Muscle of back (tissue), 11 donors: ENCODE data around the gene STXBP5L. TPM values are rescaled to one million over a fixed set of nuclear protein-coding genes. Genes with fewer than 3 reads are reported as not detected.
"Not testable (repeated sequence)": the region's sequence is repeated elsewhere in the genome, so short reads cannot be mapped to it uniquely, and the experiment has no call there.

Experiments
- DNase-seq, 3 donors: peaks; one replicate each; pipeline versions ENCODE4 v3.0.0 to v3.0.0-alpha.2; 2013
- polyA plus RNA-seq, 10 donors: library from polyadenylated mRNA; unstranded; fragments of 120-200 nt; gene quantifications; one replicate each; pipeline ENCODE4 v1.2.1, GENCODE V29; 2013; ENCODE audit not compliant: insufficient read length in 10 of 10

Gene STXBP5L
- polyA plus RNA-seq, 10 donors: 0.03 to 0.20 (median 0.06) TPM; not detected in 3

- DNase-seq: no peak
Observed at GRCh38 chr3:121430664-121431215, 522.7 kb downstream of the STXBP5L start.

GRCh38 chr3:121431726-121432517, 523.9 kb downstream of the STXBP5L start:
- DNase-seq: peak; percentile 26 to 56 (median 38)

- DNase-seq: no peak
Observed at GRCh38 chr3:121436074-121436473, 528.1 kb downstream of the STXBP5L start.

DNA sequence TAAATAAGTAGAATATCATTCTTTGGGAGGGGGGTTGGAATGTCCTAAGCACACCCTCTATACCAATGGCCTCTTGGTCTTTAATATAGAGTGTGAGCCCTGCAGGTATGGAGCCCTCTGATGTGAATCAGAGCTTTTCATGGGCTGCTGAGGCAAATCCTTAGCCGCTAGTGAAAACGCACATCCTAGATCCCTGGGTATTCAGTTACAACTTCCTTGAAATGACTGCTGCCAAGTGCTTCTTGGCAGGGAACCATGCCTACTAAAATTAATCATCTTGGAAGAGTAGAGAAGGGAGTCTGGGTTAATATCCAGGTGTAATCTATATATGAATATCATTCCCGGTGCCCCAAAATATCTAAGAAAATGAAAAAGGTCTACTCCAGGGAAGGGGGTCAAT, 528.6 kb downstream of the STXBP5L start:
- DNase-seq: peak in 2 of 3 donors; percentile 2 to 30

DNA sequence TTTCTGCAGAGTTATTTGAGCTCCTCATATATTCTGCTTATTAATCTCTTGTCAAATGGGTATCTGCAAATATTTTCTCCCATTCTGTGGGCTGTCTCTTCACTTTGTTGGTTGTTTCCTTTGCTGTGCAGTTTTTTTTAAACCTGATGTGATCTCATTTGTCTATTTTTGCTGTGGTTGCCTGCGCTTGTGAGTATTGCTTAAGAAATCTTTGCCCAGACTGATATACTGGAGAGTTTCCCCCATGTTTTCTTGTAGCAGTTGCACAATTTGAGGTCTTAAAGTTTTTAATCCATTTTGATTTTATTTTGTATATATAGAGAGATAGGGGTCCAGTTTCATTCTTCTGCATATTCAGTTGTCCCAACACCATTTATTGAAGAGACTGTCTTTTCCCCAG, 535.5 kb downstream of the STXBP5L start:
- DNase-seq: no peak

DNA sequence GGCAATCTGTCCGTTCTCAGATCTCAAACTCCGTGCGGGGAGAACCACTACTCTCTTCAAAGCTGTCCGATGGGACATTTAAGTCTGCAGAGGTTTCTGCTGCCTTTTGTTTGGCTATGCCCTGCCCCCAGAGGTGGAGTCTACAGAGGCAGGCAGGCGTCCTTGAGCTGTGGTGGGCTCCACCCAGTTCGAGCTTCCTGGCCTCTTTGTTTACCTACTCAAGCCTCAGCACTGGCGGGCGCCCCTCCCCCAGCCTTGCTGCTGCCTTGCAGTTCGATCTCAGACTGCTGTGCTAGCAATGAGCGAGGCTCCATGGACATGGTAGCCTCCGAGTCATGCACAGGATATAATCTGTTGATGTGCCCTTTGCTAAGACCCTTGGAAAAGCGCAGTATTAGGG, 543.7 kb downstream of the STXBP5L start:
- DNase-seq: not testable (repeated sequence)

- DNase-seq: no peak
Observed at GRCh38 chr3:121462565-121462964, 554.6 kb downstream of the STXBP5L start.

- DNase-seq: no peak
Observed at GRCh38 chr3:121463745-121464144, 555.7 kb downstream of the STXBP5L start.

DNA sequence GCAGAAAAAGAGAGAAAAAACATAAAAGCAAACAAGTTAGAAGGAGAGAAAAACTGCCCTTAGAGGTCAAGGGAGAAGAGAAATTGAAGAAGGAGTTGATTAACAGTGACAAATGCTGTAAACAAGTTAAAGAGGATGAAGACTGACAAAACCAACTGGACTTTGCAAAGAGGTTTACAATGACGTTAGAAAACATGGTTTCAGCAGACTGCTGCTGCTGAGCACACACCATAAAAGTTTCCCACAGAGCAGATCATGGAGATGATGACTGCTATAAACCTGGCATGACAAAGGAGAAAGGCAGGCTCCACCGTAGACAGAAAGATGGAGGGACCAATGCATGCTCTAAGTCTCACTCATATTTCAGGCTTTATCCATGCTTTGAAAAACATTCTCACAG, 559.1 kb downstream of the STXBP5L start:
- no peak for DNase-seq

DNA sequence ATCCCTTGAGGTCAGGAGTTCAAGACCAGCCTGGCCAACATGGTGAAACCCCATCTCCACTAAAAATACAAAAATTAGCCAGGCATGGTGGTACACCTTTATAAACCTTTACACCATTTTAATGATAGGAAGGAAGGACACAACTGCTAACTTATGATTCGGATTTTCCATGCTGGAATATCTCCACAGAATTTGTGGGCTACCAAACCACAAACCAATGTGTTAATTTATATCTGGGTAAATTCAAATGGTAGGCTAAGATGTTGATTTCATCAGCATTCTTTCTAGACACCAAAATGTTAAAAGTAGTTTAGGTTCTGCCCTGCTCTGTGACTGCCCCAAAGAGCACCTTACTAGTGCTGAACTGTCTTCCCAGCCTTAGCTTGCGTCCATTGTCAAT, 565.0 kb downstream of the STXBP5L start:
- no peak for DNase-seq

Other genes starting within 250 kb of the STXBP5L start
- gene HGD, start 226.0 kb upstream of the STXBP5L start, polyA plus RNA-seq: under 1 TPM in 6 of 10 donors, not detected in 4; 0.10 to 0.53 (median 0.22) TPM
- gene RABL3, start 165.7 kb upstream of the STXBP5L start, polyA plus RNA-seq: 10 to 100 TPM; 14.5 to 25.6 (median 21.4) TPM
- gene GTF2E1, start 165.5 kb upstream of the STXBP5L start, polyA plus RNA-seq: 10 to 100 TPM in 9 of 10 donors, 1 to 10 TPM in 1; 8.2 to 13.8 (median 11.1) TPM